ENCODE measurements around the gene MRPS17.
A peak's percentile ranks its signal among the peaks of the same experiment; 100 is the strongest.

MRPS17 gene

DNA sequence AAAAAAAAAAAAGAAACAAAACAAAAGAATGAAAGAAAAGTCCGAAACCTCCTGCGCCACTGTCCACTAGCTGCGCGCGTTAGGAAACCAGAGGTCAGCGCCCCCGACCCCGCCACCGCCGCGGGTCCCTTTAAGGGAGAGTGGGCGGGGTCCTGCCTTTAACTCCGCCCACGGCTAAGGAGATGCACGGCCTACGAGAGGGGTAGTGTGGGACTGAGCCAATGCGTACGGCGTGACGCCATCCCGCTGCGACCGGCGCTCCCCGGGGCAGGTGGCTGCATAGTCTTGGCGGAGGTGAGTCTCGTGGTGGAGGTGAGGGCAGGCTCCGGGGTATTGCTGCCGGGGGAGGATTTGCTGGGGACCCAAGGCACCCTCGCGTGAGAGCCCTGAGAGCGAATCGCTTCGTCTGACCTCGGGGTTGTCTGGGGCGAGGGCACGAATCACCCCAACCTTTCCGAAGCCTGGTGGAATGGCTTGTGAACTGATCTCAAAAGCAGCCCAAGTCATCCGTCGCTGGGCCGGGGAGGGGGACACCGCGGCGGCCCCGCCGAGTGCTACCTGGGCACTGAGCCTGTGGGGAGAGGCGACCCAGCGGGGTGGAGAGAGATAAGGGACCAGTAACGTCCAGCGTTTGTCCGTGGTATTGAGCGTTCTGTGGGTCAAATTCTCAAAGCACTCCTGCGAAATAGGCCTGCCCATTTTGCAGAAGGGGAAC lies at the start of gene MRPS17:
Gene MRPS17 (plus strand): TSS at position 241 of the 715 bp plus-strand sequence. CDS start 1,319 bp downstream, outside the sequence.
- peak; percentile 74 for DNase-seq (ENCODE audit: low read depth)
- TF ChIP-seq, protein P1, sequence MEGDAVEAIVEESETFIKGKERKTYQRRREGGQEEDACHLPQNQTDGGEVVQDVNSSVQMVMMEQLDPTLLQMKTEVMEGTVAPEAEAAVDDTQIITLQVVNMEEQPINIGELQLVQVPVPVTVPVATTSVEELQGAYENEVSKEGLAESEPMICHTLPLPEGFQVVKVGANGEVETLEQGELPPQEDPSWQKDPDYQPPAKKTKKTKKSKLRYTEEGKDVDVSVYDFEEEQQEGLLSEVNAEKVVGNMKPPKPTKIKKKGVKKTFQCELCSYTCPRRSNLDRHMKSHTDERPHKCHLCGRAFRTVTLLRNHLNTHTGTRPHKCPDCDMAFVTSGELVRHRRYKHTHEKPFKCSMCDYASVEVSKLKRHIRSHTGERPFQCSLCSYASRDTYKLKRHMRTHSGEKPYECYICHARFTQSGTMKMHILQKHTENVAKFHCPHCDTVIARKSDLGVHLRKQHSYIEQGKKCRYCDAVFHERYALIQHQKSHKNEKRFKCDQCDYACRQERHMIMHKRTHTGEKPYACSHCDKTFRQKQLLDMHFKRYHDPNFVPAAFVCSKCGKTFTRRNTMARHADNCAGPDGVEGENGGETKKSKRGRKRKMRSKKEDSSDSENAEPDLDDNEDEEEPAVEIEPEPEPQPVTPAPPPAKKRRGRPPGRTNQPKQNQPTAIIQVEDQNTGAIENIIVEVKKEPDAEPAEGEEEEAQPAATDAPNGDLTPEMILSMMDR (conservative IDR thresholded peaks at IDR 0.05; ENCODE audit: low read depth, low read length): no peak
- H3K4me3 ChIP-seq (ENCODE audit: low read length): peak within 1 kb of the TSS; percentile 95

DNA sequence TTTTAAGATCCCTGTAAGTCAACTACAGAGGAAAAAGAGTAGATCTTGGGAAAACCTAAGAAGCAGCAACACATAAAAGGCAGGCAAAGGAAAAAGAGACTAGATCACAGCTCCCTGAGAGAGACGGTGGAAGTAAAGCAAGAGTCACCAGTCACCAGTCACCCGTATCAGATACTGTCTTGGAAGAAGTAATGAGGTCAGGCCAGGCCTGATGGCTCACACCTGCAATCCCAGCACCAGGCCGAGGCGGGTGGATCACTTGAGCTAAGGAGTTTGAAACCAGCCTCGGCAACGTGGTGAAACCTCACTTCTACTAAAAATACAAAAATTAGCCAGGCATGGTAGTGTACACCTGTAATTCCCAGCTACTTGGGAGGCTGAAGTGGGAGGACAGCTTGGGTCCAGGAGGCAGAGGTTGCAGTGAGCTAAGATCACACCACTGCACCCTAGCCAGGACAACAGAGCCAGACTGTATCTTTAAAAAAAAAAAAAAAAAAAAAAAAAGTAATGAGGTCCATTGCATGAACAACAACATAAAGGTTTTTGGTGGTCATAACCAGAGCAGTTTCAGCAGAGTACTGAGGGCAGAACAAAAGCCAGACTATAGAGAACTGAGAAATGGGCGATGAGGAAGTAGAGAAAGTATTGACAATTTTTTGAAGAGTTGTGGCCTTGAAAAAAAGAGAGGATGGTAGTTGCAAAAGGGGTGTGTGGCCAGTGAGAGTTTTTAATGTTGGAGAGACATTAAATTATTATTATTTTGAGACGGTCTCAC lies 47.5 kb upstream of the MRPS17 start:
- no peak overlapping the region for H3K4me3 ChIP-seq (ENCODE audit: low read length)
- DNase-seq (ENCODE audit: low read depth): no peak

DNA sequence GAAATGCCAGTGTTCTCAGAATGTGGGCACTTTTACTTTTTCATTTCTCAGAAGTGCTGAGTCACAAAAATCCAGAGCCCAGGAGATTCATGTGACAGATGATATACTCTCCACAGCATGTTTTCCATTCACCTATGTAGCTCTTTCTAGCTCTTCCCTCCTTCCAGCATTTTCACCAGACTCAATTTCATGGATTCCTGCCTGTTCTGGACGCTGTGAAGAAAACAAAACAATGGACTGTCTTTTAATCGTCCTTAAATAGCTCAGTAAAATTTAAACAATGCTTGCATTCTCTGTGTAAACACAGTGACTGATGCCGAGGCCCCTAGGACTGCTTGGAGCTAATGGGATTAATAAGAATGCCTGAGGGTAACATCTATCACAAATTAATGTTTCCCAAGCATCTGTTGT lies 38.9 kb upstream of the MRPS17 start:
- TF ChIP-seq, protein P1 (conservative IDR thresholded peaks at IDR 0.05; ENCODE audit: low read depth, low read length): no peak
- H3K4me3 ChIP-seq (ENCODE audit: low read length): no peak overlapping the region
- no peak for DNase-seq (ENCODE audit: low read depth)

More for the DNA sequence above, 47.5 kb upstream of the MRPS17 start:
- TF ChIP-seq, protein P1 (conservative IDR thresholded peaks at IDR 0.05; ENCODE audit: low read depth, low read length): no peak

- TF ChIP-seq, protein P1 (conservative IDR thresholded peaks at IDR 0.05; ENCODE audit: low read depth, low read length): no peak
- no peak overlapping the region for H3K4me3 ChIP-seq (ENCODE audit: low read length)
- no peak for DNase-seq (ENCODE audit: low read depth)
Observed at GRCh38 chr7:55917771-55918170, 33.9 kb upstream of the MRPS17 start.

DNA sequence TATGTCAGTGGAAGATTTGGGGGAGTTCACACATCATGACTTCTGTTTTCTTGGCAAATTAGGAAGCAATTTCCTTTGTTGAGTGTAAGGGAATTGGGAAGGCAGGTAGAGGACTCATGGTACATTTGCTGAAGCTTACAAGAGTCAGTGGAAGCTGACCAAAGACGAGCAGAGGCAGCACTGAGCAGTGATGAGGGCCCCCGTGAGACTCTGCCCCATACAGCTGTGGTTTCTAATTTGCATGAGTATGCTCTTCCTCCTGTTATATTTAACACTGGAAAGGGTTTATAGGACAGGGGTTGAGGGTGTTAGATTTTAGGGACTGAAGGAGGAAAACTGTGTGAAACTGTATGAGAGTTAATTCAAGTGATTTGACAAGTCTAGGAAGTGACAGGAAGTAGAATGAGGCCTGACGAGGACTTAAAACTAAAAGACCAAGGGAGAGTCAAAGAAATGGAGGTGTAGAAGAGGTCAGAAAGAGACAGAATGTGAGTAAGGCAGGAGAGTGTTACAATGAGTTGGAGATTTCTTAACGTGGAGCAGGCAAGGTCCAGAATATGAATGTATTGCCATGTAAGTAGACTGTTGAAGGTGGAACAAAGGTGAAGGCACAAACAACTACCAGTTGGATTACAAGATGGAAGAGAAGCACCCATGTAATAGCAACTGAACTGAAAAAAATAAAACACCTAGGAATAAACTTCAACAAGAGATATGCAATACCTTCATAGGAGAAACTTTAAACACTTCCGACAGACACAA lies 23.5 kb upstream of the MRPS17 start:
- no peak overlapping the region for H3K4me3 ChIP-seq (ENCODE audit: low read length)
- DNase-seq (ENCODE audit: low read depth): no peak
- TF ChIP-seq, protein P1 (conservative IDR thresholded peaks at IDR 0.05; ENCODE audit: low read depth, low read length): no peak

DNA sequence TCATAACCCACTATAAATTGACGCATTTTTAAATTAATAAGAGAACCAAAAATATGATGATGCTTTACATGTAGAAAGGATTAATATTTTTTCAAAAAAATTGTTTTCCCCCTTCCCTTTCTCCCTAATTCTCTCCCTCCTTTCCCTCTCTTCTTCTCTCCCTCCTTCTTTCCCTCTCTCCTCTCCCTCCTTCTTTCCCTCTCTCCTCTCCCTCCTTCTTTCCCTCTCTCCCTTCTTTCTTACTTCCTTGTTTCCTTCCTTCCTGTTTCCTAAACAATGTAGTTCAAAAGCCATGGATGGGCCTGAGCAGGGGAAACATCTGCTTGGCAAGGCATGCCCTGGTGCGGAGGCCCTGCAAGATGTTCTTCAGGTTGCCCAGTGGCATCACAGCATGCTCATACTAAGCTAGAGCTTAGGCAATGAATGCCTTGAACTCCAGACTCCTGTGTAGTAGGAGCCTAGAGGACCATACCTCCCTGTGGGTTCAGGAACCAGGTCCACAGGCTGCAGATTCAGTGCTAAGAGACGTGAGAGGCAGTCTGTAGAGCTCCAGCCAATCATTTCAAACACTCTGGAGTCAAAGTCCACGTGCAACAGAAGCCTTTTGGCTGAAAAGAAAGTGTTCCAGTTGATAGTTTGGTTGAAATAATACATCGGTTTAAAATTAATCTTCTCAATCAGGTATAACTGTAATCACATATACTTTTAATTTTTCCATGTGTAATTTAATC lies 20.1 kb upstream of the MRPS17 start:
- H3K4me3 ChIP-seq (ENCODE audit: low read length): no peak overlapping the region
- no peak for DNase-seq (ENCODE audit: low read depth)
- TF ChIP-seq, protein P1 (conservative IDR thresholded peaks at IDR 0.05; ENCODE audit: low read depth, low read length): no peak

Measured in retinal pigment epithelial cell (primary cell).